ENCODE results near the gene PATJ.

Gene PATJ

GRCh38 chr1:61743431-61743705 is 1.1 kb downstream of the PATJ start:
- H3K4me1 ChIP-seq (ENCODE audit: insufficient read depth, low read length) = no peaks in the 10 kb centered on the region
- TF ChIP-seq EZH2 (IDR thresholded peaks at IDR 0.05; ENCODE audit: borderline replicate concordance, low read depth, low read length, severe bottlenecking) = no peak
- TF ChIP-seq, protein P1, sequence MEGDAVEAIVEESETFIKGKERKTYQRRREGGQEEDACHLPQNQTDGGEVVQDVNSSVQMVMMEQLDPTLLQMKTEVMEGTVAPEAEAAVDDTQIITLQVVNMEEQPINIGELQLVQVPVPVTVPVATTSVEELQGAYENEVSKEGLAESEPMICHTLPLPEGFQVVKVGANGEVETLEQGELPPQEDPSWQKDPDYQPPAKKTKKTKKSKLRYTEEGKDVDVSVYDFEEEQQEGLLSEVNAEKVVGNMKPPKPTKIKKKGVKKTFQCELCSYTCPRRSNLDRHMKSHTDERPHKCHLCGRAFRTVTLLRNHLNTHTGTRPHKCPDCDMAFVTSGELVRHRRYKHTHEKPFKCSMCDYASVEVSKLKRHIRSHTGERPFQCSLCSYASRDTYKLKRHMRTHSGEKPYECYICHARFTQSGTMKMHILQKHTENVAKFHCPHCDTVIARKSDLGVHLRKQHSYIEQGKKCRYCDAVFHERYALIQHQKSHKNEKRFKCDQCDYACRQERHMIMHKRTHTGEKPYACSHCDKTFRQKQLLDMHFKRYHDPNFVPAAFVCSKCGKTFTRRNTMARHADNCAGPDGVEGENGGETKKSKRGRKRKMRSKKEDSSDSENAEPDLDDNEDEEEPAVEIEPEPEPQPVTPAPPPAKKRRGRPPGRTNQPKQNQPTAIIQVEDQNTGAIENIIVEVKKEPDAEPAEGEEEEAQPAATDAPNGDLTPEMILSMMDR (IDR thresholded peaks at IDR 0.05; ENCODE audit: borderline replicate concordance, extremely low read depth, low read length, poor library complexity, severe bottlenecking) = no peak
- DNase-seq (no peak), ATAC-seq (ENCODE audit: insufficient read depth, low read depth) (no peak)
- no peaks in the 10 kb centered on the region for H3K36me3 ChIP-seq (ENCODE audit: insufficient read depth, low read length)
- H3K27ac ChIP-seq (ENCODE audit: low read length) = no peak overlapping the region
- no peak overlapping the region for H2AFZ ChIP-seq (ENCODE audit: low read depth, low read length)
- H3K9me3 ChIP-seq (ENCODE audit: insufficient read depth, low read length, severe bottlenecking) = no peaks in the 10 kb centered on the region
- no peaks in the 10 kb centered on the region for H4K20me1 ChIP-seq (ENCODE audit: insufficient read depth, low read length)
- no peak overlapping the region for H3K9ac ChIP-seq (ENCODE audit: low read depth, low read length)
- no peak overlapping the region for H3K4me2 ChIP-seq (ENCODE audit: insufficient read depth, low read length)
- no peaks in the 10 kb centered on the region for H3K27me3 ChIP-seq (ENCODE audit: insufficient read depth, low read length, poor library complexity)
- H3K79me2 ChIP-seq (ENCODE audit: insufficient read depth, low read length) = no peaks in the 10 kb centered on the region
- H3K4me3 ChIP-seq (ENCODE audit: low read depth in 1 of 2, low read length in 2 of 2) = no peak overlapping the region

DNA sequence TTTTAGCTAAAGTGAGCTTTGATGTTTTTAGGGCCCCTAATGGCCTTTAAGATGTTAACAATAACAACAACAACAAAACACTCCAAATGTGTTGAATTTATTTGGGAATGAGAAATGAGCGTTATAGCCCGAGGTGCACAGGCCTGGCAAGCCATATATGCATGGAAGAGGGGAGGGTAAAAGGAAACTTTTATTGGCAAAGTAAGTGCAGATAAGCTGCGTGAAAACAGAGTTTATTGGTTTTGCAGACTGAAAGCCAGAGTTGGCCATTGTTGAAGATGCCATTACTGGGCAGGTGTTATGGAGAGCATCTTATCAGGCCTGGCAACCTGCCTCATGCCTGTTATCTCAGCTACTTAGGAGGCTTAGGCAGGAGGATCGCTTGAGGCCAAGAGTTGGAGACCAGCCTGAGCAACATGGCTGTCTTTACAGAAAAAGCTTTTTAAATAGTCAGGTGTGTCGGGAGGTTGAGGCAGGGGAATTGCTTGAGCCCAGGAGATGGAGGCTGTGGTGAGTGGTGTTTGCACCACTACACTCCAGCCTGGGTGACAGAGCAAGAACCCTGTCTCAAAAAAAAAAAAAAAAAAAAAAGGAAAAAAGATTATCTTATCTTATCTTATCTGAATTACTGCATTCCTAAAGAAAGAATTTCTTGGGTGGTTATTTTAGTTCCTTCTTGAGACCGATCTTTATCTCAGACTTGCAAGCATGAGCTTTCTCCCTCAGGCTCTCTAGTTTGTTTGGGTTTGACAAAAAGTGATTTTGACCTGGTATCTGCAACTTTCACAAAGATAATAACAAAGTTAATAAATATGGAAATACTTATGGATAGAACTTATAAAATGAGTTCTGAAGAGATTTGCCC is 1.7 kb downstream of the PATJ start:
- no peaks in the 10 kb centered on the region for H4K20me1 ChIP-seq (ENCODE audit: insufficient read depth, low read length)
- H3K9me3 ChIP-seq (ENCODE audit: insufficient read depth, low read length, severe bottlenecking) = no peaks in the 10 kb centered on the region
- no peak overlapping the region for H3K4me2 ChIP-seq (ENCODE audit: insufficient read depth, low read length)
- H3K27ac ChIP-seq (ENCODE audit: low read length) = no peak overlapping the region
- no peak overlapping the region for H3K9ac ChIP-seq (ENCODE audit: low read depth, low read length)
- no peak overlapping the region for H2AFZ ChIP-seq (ENCODE audit: low read depth, low read length)
- H3K36me3 ChIP-seq (ENCODE audit: insufficient read depth, low read length) = no peaks in the 10 kb centered on the region
- no peaks in the 10 kb centered on the region for H3K4me1 ChIP-seq (ENCODE audit: insufficient read depth, low read length)
- DNase-seq = no peak
- H3K27me3 ChIP-seq (ENCODE audit: insufficient read depth, low read length, poor library complexity) = no peaks in the 10 kb centered on the region
- ATAC-seq (ENCODE audit: insufficient read depth, low read depth) = no peak
- TF ChIP-seq, protein P1 (IDR thresholded peaks at IDR 0.05; ENCODE audit: borderline replicate concordance, extremely low read depth, low read length, poor library complexity, severe bottlenecking) = no peak
- TF ChIP-seq EZH2 (IDR thresholded peaks at IDR 0.05; ENCODE audit: borderline replicate concordance, low read depth, low read length, severe bottlenecking) = no peak
- no peaks in the 10 kb centered on the region for H3K79me2 ChIP-seq (ENCODE audit: insufficient read depth, low read length)
- no peak overlapping the region for H3K4me3 ChIP-seq (ENCODE audit: low read depth in 1 of 2, low read length in 2 of 2)

DNA sequence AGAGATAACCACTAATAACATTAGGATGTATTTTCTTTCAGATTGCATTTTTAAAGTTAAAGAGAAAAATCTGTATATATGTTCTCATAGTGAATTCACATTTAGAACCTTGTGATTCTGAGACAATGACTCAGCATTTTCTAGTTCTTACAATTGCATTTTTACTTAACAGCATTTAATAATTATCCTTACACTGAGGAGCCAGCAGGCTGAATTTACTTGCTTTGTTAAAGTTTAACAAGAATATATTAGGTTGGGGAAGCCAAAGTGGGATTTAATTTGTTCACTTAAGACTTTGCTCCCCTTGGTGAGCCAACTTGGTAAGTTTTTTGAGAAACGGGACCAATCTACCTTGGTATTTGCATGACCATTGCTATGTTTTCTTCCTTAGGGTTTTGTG is 4.5 kb downstream of the PATJ start:
- no peak overlapping the region for H3K27ac ChIP-seq (ENCODE audit: low read length)
- no peak for DNase-seq
- no peaks in the 10 kb centered on the region for H3K36me3 ChIP-seq (ENCODE audit: insufficient read depth, low read length)
- H3K9me3 ChIP-seq (ENCODE audit: insufficient read depth, low read length, severe bottlenecking) = no peaks in the 10 kb centered on the region
- H3K4me2 ChIP-seq (ENCODE audit: insufficient read depth, low read length) = no peak overlapping the region
- no peaks in the 10 kb centered on the region for H3K4me1 ChIP-seq (ENCODE audit: insufficient read depth, low read length)
- H3K27me3 ChIP-seq (ENCODE audit: insufficient read depth, low read length, poor library complexity) = no peaks in the 10 kb centered on the region
- no peaks in the 10 kb centered on the region for H4K20me1 ChIP-seq (ENCODE audit: insufficient read depth, low read length)
- no peak overlapping the region for H2AFZ ChIP-seq (ENCODE audit: low read depth, low read length)
- TF ChIP-seq, protein P1 (IDR thresholded peaks at IDR 0.05; ENCODE audit: borderline replicate concordance, extremely low read depth, low read length, poor library complexity, severe bottlenecking) = no peak
- TF ChIP-seq EZH2 (IDR thresholded peaks at IDR 0.05; ENCODE audit: borderline replicate concordance, low read depth, low read length, severe bottlenecking) = no peak
- H3K4me3 ChIP-seq (ENCODE audit: low read depth in 1 of 2, low read length in 2 of 2) = no peak overlapping the region
- no peaks in the 10 kb centered on the region for H3K79me2 ChIP-seq (ENCODE audit: insufficient read depth, low read length)
- no peak overlapping the region for H3K9ac ChIP-seq (ENCODE audit: low read depth, low read length)
- no peak for ATAC-seq (ENCODE audit: insufficient read depth, low read depth)

Data from DND-41 (cell line).